LNCaP clone FGC (cell line): ENCODE measurements around the gene SERINC5.

Source experiments
- DNase-seq: peaks from one replicate; pipeline ENCODE4 v3.0.0-alpha.2; 2011; ENCODE audit warnings: low read depth
- H3K4me3 ChIP-seq: 2 replicates; pipeline ENCODE4 v1.5.1; 2011; ENCODE audit warnings: mild to moderate bottlenecking, low read depth, low read length, control low read depth
- TF ChIP-seq, protein P1 (sequence below): IDR thresholded peaks from 2 replicates; pipeline ENCODE4 v1.5.1; 2012; ENCODE audit warnings: mild to moderate bottlenecking; ENCODE audit not compliant: control insufficient read depth, insufficient read depth; ENCODE audit errors: extremely low read depth

The SERINC5 gene

DNA sequence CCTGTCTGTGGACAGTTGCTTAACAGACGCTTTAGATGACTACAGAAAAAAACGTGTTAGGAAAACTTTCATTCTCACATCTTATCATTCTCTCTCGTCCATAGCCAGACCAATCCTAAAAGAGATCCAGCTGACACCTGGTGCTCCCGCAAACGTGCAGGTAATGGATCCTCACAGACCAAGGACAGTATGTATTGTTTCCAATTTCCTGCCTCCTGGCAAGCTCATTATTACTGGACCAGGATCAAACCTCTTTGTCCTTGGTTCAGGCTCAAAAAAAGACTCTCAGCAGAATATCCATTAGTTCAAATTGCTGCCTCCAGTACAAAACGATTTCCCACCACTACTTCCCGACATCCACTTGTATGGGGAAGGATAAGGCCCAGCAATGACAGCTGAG, 62.4 kb downstream of the SERINC5 start:
- DNase-seq: no peak
- TF ChIP-seq, protein P1, sequence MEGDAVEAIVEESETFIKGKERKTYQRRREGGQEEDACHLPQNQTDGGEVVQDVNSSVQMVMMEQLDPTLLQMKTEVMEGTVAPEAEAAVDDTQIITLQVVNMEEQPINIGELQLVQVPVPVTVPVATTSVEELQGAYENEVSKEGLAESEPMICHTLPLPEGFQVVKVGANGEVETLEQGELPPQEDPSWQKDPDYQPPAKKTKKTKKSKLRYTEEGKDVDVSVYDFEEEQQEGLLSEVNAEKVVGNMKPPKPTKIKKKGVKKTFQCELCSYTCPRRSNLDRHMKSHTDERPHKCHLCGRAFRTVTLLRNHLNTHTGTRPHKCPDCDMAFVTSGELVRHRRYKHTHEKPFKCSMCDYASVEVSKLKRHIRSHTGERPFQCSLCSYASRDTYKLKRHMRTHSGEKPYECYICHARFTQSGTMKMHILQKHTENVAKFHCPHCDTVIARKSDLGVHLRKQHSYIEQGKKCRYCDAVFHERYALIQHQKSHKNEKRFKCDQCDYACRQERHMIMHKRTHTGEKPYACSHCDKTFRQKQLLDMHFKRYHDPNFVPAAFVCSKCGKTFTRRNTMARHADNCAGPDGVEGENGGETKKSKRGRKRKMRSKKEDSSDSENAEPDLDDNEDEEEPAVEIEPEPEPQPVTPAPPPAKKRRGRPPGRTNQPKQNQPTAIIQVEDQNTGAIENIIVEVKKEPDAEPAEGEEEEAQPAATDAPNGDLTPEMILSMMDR: no peak
- H3K4me3 ChIP-seq: 0 out of 2 replicates have a peak overlapping the region, but pooled peaks have one; percentile 3

DNA sequence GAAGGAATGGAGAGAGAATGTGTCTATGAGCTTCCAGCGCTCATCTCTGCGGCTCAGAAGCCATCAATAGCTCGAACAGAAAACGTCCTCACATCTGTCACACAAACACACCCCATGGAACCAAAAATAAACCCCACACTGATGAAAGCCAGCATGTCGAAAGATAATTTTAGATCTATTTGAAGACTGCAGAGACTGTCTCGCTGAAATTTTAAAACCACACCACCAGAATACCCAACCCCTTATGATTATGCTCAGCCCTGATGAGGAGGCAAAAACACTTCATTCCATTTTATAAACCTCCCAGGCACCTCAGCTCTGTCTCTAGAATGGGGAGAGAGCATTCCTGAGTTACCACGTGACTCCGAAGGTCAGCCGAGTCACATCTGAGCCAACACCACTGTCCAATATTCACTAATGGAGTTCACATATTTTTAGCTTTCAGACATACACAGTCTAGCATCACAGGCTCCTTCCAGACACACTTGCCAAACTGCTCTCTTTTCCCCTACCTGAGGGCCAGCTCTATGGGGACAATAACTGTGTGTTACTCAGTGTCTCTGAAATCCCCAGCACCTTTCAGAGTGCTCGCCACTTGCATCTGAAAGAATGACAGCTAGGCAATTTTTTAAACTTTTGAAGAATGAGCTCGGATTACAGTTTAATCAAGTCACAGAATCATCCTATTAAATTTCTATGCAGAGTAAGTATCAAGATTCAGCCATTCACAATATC, 63.2 kb downstream of the SERINC5 start:
- DNase-seq: no peak
- TF ChIP-seq, protein P1: no peak
- H3K4me3 ChIP-seq: no peak overlapping the region

DNA sequence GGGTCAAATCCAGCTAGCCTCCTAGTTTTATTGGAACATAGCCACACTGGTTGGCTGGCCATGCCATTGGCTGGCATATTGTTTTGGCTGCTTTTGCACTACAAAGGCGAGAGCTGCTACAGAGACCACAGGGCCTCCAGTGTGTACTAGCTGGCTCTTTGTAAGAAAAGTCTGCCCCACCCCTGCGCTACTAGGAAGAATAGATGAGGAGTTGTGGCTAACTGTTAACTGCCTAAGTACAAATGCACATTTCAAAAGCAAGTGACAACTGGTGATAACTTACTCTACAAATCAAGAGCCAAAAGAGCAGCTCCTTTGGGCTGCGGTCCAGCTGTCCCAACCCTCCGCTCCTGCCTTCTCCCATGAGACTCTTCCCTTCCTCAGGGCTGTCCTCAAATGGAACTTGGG, 63.9 kb downstream of the SERINC5 start:
- no peak overlapping the region for H3K4me3 ChIP-seq
- no peak for DNase-seq
- TF ChIP-seq, protein P1: no peak

GRCh38 chr5:80191397-80191796, 64.5 kb downstream of the SERINC5 start:
- DNase-seq: no peak
- no peak overlapping the region for H3K4me3 ChIP-seq
- TF ChIP-seq, protein P1: no peak

DNA sequence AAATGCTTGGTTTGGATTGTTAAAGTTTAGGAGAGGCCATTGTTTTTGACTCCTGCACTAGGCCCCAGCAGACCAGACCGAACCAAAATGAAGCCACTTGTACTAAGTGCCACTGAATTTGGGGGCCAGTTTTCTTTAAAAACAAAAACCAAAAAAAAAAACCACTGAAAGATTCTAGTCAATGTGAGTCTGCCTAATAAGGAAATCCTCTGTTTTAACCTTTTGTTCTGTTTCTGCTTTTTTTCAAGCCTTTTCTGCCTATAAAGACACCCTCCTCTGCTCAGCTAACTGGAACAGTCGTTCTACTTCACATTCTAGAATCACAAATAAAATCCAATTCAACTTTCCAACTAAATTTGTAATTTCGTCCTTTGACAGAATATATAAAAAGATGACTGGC, 64.9 kb downstream of the SERINC5 start:
- TF ChIP-seq, protein P1: no peak
- DNase-seq: no peak
- no peak overlapping the region for H3K4me3 ChIP-seq

- DNase-seq: no peak
- TF ChIP-seq, protein P1: no peak
- H3K4me3 ChIP-seq: no peak overlapping the region
These were observed 66.1 kb downstream of the SERINC5 start for GRCh38 chr5:80189701-80190100.

- no peak overlapping the region for H3K4me3 ChIP-seq
- TF ChIP-seq, protein P1: no peak
- DNase-seq: no peak
These were observed 66.6 kb downstream of the SERINC5 start for GRCh38 chr5:80189201-80189600.
